HAP-1 (cell line): Measurements from ENCODE around the gene S100A7.

Source experiments
- DNase-seq, 2 experiments: peaks; one replicate each; pipeline ENCODE4 v3.0.0-alpha.2; 2016 to 2020; ENCODE audit warnings: low spot score in 2 of 2
- H3K27me3 ChIP-seq: fragments of 250-450 bp; sonication (Bioruptor Pico); 2 replicates; pipeline ENCODE4 v1.5.1; 2020; ENCODE audit warnings: low read depth, mild to moderate bottlenecking, moderate library complexity
- H3K36me3 ChIP-seq: fragments of 250-450 bp; sonication (Bioruptor Pico); replicated peaks from 2 replicates; pipeline ENCODE4 v1.5.1; 2020; ENCODE audit warnings: mild to moderate bottlenecking
- H3K4me1 ChIP-seq: fragments of 250-450 bp; sonication (Bioruptor Pico); 2 replicates; pipeline ENCODE4 v1.5.1; 2020; ENCODE audit warnings: mild to moderate bottlenecking
- H3K4me3 ChIP-seq: fragments of 250-450 bp; sonication (Bioruptor Pico); 2 replicates; pipeline ENCODE4 v1.5.1; 2020; ENCODE audit warnings: mild to moderate bottlenecking, moderate library complexity
- H3K9me3 ChIP-seq: fragments of 250-450 bp; sonication (Bioruptor Pico); 2 replicates; pipeline ENCODE4 v1.5.1; 2020; ENCODE audit warnings: mild to moderate bottlenecking, moderate library complexity
- in situ Hi-C: fragments of 300-500 bp; cut with MboI; formaldehyde crosslinking; loops from 3 replicates; pipeline ENCODE4 v1.14.3; 2020; ENCODE audit warnings: low sequenced_read_pairs, inconsistent platforms, mixed read lengths

Gene S100A7

DNA sequence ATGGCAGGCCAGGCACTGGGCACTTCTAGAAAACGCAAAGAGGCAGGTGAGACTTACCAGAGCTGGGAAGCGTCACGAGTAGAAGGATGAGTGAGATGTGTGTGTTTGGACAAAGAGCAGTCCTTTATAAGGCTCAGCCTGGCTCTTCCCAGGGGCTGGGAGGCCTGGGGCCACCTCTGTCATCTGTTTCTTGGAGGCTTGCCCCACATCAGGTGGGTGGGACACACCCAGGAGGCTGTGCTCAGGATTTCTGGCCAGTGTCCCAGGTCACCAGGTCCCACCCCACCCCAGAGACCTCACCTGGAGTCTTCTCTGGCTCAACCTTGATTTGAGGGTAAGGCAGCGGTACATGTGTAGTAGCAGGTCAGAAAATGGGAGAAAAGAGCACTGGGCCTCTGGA is at the start of gene S100A7:
Gene S100A7 (minus strand): TSS at position 101 of the 400 bp plus-strand sequence. CDS start 1,638 bp downstream, outside the sequence.
- no peaks in the 10 kb centered on the region for H3K4me1 ChIP-seq
- no peak within 1 kb of the TSS for H3K4me3 ChIP-seq
- peaks cover 3% of the 10 kb centered on the region; the same call in 1 of the 2 replicates for H3K27me3 ChIP-seq
- H3K36me3 ChIP-seq: no peaks in the 10 kb centered on the region
- in situ Hi-C loops: no loop called here
- no peaks in the 10 kb centered on the region for H3K9me3 ChIP-seq
- DNase-seq: no peak

- H3K36me3 ChIP-seq: no peaks in the 10 kb centered on the region
- H3K27me3 ChIP-seq: no peaks in the 10 kb centered on the region
- no peaks in the 10 kb centered on the region; the same call in 1 of the 2 replicates for H3K4me1 ChIP-seq
- no peak overlapping the region for H3K4me3 ChIP-seq
- no peaks in the 10 kb centered on the region for H3K9me3 ChIP-seq
- in situ Hi-C loops: loop anchor here (10.0 kb wide), 3 partner anchors 55 to 475 kb away; partner anchors contain the start of genes RAB13 and S100A2
- DNase-seq: peak; percentile 44 to 85
Measured at GRCh38 chr1:153509729-153510354, 49.4 kb upstream of the S100A7 start.

- H3K4me1 ChIP-seq: no peaks in the 10 kb centered on the region; the same call in 1 of the 2 replicates
- in situ Hi-C loops: loop anchor here (10.0 kb wide), 2 partner anchors 236 to 476 kb away; partner anchors contain the start of gene RAB13
- DNase-seq: no peak
- no peaks in the 10 kb centered on the region for H3K9me3 ChIP-seq
- H3K27me3 ChIP-seq: no peaks in the 10 kb centered on the region
- no peaks in the 10 kb centered on the region for H3K36me3 ChIP-seq
- no peak overlapping the region for H3K4me3 ChIP-seq
Measured at GRCh38 chr1:153509036-153509435, 48.6 kb upstream of the S100A7 start.

DNA sequence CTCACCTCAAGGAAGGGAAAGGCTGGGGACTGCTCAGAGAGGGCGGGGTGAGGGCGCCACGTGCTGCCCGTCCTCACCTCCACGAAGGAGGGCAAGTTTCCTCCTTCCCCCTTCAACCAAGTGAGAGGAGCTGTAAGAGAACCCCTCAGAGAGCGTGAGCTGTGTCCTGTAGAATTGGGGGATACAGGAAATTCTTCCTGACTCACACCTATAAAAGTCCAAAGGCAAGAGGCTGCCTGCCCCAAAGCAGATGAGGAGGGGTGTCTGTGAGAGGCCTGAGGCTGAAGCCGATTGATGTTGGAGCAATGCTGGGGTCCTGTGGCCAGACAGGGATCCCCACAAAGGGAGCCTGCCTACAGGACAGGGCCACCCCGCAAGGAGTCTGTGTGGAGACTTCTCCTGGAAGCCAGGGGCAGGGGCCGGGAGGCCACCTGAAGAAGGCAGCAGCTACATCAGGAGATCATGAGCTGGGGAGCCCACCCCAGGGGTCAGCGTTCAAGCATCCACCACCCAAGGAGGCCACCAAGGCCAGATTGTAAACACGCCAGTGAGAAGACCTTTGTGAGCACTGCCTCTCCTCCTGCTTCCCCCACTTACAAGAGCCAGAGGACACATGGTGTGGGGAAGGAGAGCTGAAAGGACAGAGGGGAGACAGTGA is 47.6 kb upstream of the S100A7 start:
- no peaks in the 10 kb centered on the region for H3K27me3 ChIP-seq
- H3K4me3 ChIP-seq: no peak overlapping the region
- no peaks in the 10 kb centered on the region; the same call in none of the 2 replicates for H3K4me1 ChIP-seq
- no peaks in the 10 kb centered on the region for H3K9me3 ChIP-seq
- DNase-seq: no peak
- H3K36me3 ChIP-seq: no peaks in the 10 kb centered on the region
- in situ Hi-C loops: loop anchor here (10.0 kb wide), 2 partner anchors 237 to 477 kb away; partner anchors contain the start of gene RAB13

DNA sequence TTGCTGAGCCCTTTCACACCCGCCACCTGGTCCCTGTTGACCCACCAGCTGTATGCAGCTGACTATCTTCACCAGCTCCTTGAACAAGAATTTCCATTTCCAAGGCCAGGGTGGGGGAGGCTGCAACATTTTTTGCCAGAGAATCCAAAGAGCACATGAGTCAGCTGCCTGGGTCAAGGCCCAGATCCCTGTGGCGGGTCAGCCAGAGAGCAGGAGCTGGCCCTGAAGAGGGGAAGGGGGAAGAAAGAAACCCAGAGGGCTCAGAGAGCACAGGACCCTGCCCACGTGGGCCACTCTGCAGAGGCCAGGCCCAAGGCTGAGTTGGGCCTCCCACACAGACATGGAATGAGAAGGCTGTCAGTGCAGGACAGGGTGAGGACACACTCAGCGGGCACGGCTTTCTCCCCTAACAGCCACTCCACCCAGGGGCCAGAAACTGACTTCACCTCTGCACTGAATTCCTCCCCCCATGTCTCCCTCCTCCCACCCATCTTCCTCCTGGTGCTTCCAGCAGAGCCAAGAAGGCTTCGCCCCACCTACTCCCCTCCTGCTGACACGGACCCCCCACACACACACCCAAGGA is 46.5 kb upstream of the S100A7 start:
- DNase-seq: no peak
- Histone ChIP-seq H3K27me3 (no peaks in the 10 kb centered on the region), H3K4me1 (no peaks in the 10 kb centered on the region; the same call in none of the 2 replicates), H3K4me3 (no peak overlapping the region), H3K9me3 (no peaks in the 10 kb centered on the region), H3K36me3 (no peaks in the 10 kb centered on the region)
- in situ Hi-C loops: loop anchor here (10.0 kb wide), 2 partner anchors 238 to 478 kb away; partner anchors contain the start of gene RAB13

DNA sequence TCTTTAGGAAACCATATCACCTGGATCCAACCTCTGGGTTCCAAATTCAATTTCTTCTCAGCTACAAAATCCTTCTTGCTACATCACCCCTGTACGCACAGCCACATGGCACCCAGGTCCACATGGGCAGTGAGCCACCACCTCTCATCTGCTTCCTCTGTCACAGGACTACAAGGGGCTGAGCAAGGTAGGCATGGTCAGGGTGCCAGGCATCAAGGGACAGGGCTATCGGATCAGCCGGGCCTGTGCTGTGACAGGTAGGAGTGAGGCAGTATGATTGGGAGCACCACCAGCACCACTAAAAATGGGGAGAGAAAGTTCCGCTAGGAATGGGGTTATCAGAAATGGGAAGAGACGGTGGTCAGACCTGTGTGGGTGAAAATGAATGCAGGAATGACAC is 45.9 kb upstream of the S100A7 start:
- in situ Hi-C loops: loop anchor here (10.0 kb wide), 2 partner anchors 238 to 478 kb away; partner anchors contain the start of gene RAB13
- Histone ChIP-seq H3K4me3 (no peak overlapping the region), H3K4me1 (no peaks in the 10 kb centered on the region; the same call in none of the 2 replicates), H3K27me3 (no peaks in the 10 kb centered on the region), H3K9me3 (no peaks in the 10 kb centered on the region), H3K36me3 (no peaks in the 10 kb centered on the region)
- DNase-seq: no peak

DNA sequence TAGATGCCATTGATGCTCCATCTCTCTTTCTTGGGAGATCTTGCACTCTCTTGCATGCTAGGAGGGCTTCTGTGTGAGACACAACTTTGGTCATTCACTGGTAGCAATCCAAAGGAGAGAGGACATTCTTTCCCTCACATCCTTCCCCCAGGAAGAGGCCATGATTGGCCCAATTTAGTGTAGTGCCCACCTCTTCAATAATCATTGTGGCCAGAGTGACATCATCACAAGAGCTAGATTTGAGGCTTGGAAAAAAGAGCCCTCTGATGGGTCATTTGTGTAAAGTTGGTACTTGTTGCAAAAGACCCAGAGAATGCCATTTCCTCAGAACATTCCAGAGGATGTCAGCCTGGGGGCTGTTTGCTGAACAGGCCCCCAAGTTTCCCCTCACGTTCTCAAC is 45.1 kb upstream of the S100A7 start:
- no peaks in the 10 kb centered on the region for H3K9me3 ChIP-seq
- no peaks in the 10 kb centered on the region for H3K27me3 ChIP-seq
- no peak for DNase-seq
- H3K4me1 ChIP-seq: no peaks in the 10 kb centered on the region; the same call in 1 of the 2 replicates
- no peaks in the 10 kb centered on the region for H3K36me3 ChIP-seq
- H3K4me3 ChIP-seq: no peak overlapping the region
- in situ Hi-C loops: loop anchor here (10.0 kb wide), 2 partner anchors 239 to 479 kb away; partner anchors contain the start of gene RAB13

GRCh38 chr1:153503766-153504165 is 43.3 kb upstream of the S100A7 start:
- H3K4me1 ChIP-seq: no peaks in the 10 kb centered on the region; the same call in 1 of the 2 replicates
- H3K4me3 ChIP-seq: no peak overlapping the region
- no peak for DNase-seq
- in situ Hi-C loops: loop anchor here (5.0 to 10.0 kb wide), 3 partner anchors 146 to 481 kb away; partner anchors contain the start of genes RAB13 and S100A9
- H3K9me3 ChIP-seq: no peaks in the 10 kb centered on the region
- H3K27me3 ChIP-seq: peaks cover 13% of the 10 kb centered on the region
- no peaks in the 10 kb centered on the region for H3K36me3 ChIP-seq

DNA sequence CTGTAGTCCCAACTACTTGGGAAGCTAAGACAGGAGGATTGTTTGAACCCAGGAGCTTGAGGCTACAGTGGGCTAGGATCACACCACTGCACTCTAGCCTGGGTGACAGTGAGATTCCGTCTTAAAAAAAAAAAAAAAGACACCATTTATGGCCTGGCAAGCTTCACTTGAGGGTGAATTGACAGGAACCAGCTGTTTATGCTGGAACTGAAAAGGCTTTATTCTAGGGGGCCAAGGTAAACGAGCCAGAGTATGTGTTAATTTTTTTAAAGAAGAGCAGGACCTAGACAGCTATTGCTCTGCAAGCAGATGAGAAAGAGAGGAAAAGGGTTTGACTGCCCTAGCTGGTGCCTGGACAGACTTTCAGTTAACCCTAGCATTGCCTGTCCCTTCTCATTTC is 38.3 kb upstream of the S100A7 start:
- Histone ChIP-seq H3K4me1 (peaks cover 4% of the 10 kb centered on the region), H3K36me3 (no peaks in the 10 kb centered on the region), H3K9me3 (no peaks in the 10 kb centered on the region), H3K27me3 (peaks cover 18% of the 10 kb centered on the region), H3K4me3 (no peak overlapping the region)
- DNase-seq: no peak
- in situ Hi-C loops: no loop called here

- no peaks in the 10 kb centered on the region for H3K36me3 ChIP-seq
- in situ Hi-C loops: no loop called here
- DNase-seq: no peak
- peaks cover 4% of the 10 kb centered on the region; the same call in 1 of the 2 replicates for H3K4me1 ChIP-seq
- H3K4me3 ChIP-seq: no peak overlapping the region
- H3K27me3 ChIP-seq: peaks cover 18% of the 10 kb centered on the region
- no peaks in the 10 kb centered on the region for H3K9me3 ChIP-seq
Measured at GRCh38 chr1:153495536-153495935, 35.1 kb upstream of the S100A7 start.

DNA sequence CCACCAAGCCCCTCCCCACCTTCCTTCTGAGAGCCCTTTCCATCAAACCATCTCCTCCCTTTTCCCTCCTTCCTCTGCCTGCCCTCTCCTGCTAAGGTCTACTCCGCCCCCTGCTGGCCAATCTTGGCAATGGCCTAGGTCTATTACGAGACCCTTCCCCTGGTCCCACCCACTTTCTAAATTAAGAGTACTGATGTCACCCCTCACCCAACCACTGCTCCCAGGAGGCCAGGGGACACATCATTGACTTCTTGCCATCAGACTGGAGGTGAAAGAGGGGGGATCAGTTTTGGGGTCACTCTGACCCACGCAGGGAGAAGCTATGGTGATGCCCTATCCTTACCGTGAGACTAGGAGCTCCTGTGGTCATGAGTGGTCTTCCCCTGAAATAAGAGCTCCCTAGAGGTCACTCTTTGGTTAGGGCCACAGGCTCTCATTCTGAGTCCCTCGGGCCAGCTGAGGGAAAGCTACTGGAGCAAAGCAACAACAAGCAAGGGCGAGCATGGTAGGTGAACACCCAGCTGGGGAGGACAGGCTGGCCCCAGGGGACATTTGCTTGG is 34.6 kb upstream of the S100A7 start:
- peaks cover 16% of the 10 kb centered on the region for H3K27me3 ChIP-seq
- H3K4me3 ChIP-seq: no peak overlapping the region
- no peaks in the 10 kb centered on the region for H3K9me3 ChIP-seq
- DNase-seq: peak; percentile 53 to 94
- in situ Hi-C loops: no loop called here
- H3K4me1 ChIP-seq: peaks cover 4% of the 10 kb centered on the region; the same call in 1 of the 2 replicates
- H3K36me3 ChIP-seq: no peaks in the 10 kb centered on the region

- no peak for DNase-seq
- Histone ChIP-seq H3K4me1 (peaks cover 4% of the 10 kb centered on the region; the same call in 1 of the 2 replicates), H3K36me3 (no peaks in the 10 kb centered on the region), H3K9me3 (no peaks in the 10 kb centered on the region), H3K27me3 (peaks cover 6% of the 10 kb centered on the region; the same call in 1 of the 2 replicates), H3K4me3 (no peak overlapping the region)
- in situ Hi-C loops: no loop called here
Measured at GRCh38 chr1:153493343-153493960, 33.0 kb upstream of the S100A7 start.
